SK-N-SH (cell line): ENCODE data around the gene LYPD5.
"Not testable (repeated sequence)": the region's sequence is repeated elsewhere in the genome, so short reads cannot be mapped to it uniquely, and the experiment has no call there.

Experiments
- EP300 ChIP-seq, 2 experiments: IDR thresholded peaks; 2 replicates each; pipeline versions ENCODE4 v1.4.0 to v1.6.1; 2012; ENCODE audit warnings: borderline replicate concordance in 1 of 2, low read depth in 1 of 2, low read length in 1 of 2
- FOSL2 ChIP-seq: IDR thresholded peaks from 2 replicates; pipeline ENCODE4 v1.4.0; 2012; ENCODE audit warnings: low read depth, mild to moderate bottlenecking, moderate library complexity, borderline replicate concordance
- POLR2AphosphoS5 ChIP-seq: IDR thresholded peaks from 2 replicates; pipeline ENCODE4 v1.6.1; 2012; ENCODE audit warnings: low read depth, low read length
- RCOR1 ChIP-seq: fragments of 150-350 bp; IDR thresholded peaks from 2 replicates; pipeline ENCODE4 v1.6.1; 2017; ENCODE audit warnings: antibody characterized with exemption, low read length
- TF ChIP-seq, protein P1 (sequence below): fragments of 200-600 bp; sonication (generic); IDR thresholded peaks from 2 replicates; pipeline ENCODE4 v1.6.1; 2017; ENCODE audit warnings: antibody characterized with exemption, mild to moderate bottlenecking, moderate library complexity
- TF ChIP-seq, protein P2 (sequence below): fragments of 150-350 bp; IDR thresholded peaks from 2 replicates; pipeline ENCODE4 v1.6.1; 2016; ENCODE audit warnings: mild to moderate bottlenecking, low read depth, low read length

DNA sequence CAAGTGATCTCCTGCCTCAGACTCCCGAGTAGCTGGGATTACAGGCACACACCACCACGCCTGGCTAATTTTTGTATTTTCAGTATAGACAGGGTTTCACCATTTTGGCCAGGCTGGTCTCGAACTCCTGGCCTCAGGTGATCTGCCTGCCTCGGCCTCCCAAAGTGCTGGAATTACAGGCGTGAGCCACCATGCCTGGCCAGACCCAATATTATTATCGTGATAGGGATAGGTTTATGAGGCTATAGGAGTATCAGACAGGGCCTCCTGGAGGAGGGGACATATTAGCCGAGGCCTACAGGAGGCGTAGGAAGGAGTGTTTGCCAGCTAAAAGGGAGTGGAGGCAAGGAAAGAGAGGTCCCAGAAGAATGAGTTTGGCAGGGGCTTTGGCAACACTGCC, 37.6 kb downstream of the LYPD5 start:
- not testable (repeated sequence) for TF ChIP-seq RCOR1; EP300 (IDR thresholded peaks at IDR 0.05; ENCODE audit: borderline replicate concordance in 1 of 2, low read depth in 1 of 2, low read length in 1 of 2); POLR2AphosphoS5; FOSL2
- TF ChIP-seq, protein P1, sequence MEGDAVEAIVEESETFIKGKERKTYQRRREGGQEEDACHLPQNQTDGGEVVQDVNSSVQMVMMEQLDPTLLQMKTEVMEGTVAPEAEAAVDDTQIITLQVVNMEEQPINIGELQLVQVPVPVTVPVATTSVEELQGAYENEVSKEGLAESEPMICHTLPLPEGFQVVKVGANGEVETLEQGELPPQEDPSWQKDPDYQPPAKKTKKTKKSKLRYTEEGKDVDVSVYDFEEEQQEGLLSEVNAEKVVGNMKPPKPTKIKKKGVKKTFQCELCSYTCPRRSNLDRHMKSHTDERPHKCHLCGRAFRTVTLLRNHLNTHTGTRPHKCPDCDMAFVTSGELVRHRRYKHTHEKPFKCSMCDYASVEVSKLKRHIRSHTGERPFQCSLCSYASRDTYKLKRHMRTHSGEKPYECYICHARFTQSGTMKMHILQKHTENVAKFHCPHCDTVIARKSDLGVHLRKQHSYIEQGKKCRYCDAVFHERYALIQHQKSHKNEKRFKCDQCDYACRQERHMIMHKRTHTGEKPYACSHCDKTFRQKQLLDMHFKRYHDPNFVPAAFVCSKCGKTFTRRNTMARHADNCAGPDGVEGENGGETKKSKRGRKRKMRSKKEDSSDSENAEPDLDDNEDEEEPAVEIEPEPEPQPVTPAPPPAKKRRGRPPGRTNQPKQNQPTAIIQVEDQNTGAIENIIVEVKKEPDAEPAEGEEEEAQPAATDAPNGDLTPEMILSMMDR = not testable (repeated sequence)
- TF ChIP-seq, protein P2, sequence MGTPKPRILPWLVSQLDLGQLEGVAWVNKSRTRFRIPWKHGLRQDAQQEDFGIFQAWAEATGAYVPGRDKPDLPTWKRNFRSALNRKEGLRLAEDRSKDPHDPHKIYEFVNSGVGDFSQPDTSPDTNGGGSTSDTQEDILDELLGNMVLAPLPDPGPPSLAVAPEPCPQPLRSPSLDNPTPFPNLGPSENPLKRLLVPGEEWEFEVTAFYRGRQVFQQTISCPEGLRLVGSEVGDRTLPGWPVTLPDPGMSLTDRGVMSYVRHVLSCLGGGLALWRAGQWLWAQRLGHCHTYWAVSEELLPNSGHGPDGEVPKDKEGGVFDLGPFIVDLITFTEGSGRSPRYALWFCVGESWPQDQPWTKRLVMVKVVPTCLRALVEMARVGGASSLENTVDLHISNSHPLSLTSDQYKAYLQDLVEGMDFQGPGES = not testable (repeated sequence)
